H9 (cell line): ENCODE results near the gene MTA2. TPM values are rescaled to one million over a fixed set of nuclear protein-coding genes. Genes with fewer than 3 reads are reported as not detected.
"Not testable (repeated sequence)": the region's sequence is repeated elsewhere in the genome, so short reads cannot be mapped to it uniquely, and the experiment has no call there.

Experiments used
- DNase-seq: peaks from one replicate; pipeline ENCODE4 v3.0.0-alpha.2; 2017
- H2AFZ ChIP-seq: one replicate; pipeline ENCODE4 v1.6.1; 2013; ENCODE audit warnings: mild to moderate bottlenecking, low read length, control low read depth, moderate library complexity
- H2AK5ac ChIP-seq: 2 replicates; pipeline ENCODE4 v1.6.1; 2013; ENCODE audit warnings: low read length, control low read depth, mixed read lengths; ENCODE audit not compliant: insufficient read length
- H2BK120ac ChIP-seq: one replicate; pipeline ENCODE4 v1.6.1; 2013; ENCODE audit warnings: low read depth, mild to moderate bottlenecking, low read length, control low read depth, inconsistent platforms; ENCODE audit not compliant: poor library complexity, severe bottlenecking
- H2BK12ac ChIP-seq: 2 replicates; pipeline ENCODE4 v1.6.1; 2013; ENCODE audit warnings: low read length, control low read depth, mixed read lengths, low read depth; ENCODE audit not compliant: insufficient read length
- H2BK15ac ChIP-seq: 2 replicates; pipeline ENCODE4 v1.6.1; 2013; ENCODE audit warnings: low read depth, low read length, control low read depth
- H2BK20ac ChIP-seq: one replicate; pipeline ENCODE4 v1.6.1; 2013; ENCODE audit warnings: low read depth, mild to moderate bottlenecking, low read length, control low read depth, inconsistent platforms; ENCODE audit not compliant: poor library complexity, severe bottlenecking
- H2BK5ac ChIP-seq: 2 replicates; pipeline ENCODE4 v1.6.1; 2013; ENCODE audit warnings: low read length, control low read depth, mixed read lengths; ENCODE audit not compliant: insufficient read length
- H3K14ac ChIP-seq: 2 replicates; pipeline ENCODE4 v1.6.1; 2013; ENCODE audit warnings: low read length, control low read depth; ENCODE audit not compliant: insufficient read depth
- H3K18ac ChIP-seq: 2 replicates; pipeline ENCODE4 v1.6.1; 2013; ENCODE audit warnings: low read depth, mild to moderate bottlenecking, mixed read lengths, low read length, control low read depth; ENCODE audit not compliant: insufficient read length
- H3K23ac ChIP-seq: 2 replicates; pipeline ENCODE4 v1.6.1; 2013; ENCODE audit warnings: low read length, control low read depth, mixed read lengths, low read depth; ENCODE audit not compliant: insufficient read length
- H3K23me2 ChIP-seq: 2 replicates; pipeline ENCODE4 v1.6.1; 2013; ENCODE audit warnings: low read depth, mild to moderate bottlenecking, mixed read lengths, low read length, control low read depth; ENCODE audit not compliant: insufficient read length, poor library complexity, severe bottlenecking
- H3K27ac ChIP-seq: 2 replicates; pipeline ENCODE4 v1.5.1; 2013; ENCODE audit warnings: low read length, control low read depth, mixed read lengths, low read depth; ENCODE audit not compliant: insufficient read length
- H3K27me3 ChIP-seq: 2 replicates; pipeline ENCODE4 v1.6.1; 2013; ENCODE audit warnings: low read length, control low read depth, inconsistent platforms; ENCODE audit not compliant: insufficient read depth
- H3K4ac ChIP-seq: 2 replicates; pipeline ENCODE4 v1.6.1; 2013; ENCODE audit warnings: low read depth, mild to moderate bottlenecking, control low read depth, inconsistent platforms, low read length, moderate library complexity
- H3K4me1 ChIP-seq: 2 replicates; pipeline ENCODE4 v1.6.1; 2013; ENCODE audit warnings: low read length, control low read depth, inconsistent platforms; ENCODE audit not compliant: insufficient read depth
- H3K4me2 ChIP-seq: 2 replicates; pipeline ENCODE4 v1.6.1; 2013; ENCODE audit warnings: low read length, control low read depth, mixed read lengths; ENCODE audit not compliant: insufficient read length, insufficient read depth
- H3K56ac ChIP-seq: 2 replicates; pipeline ENCODE4 v1.6.1; 2013; ENCODE audit warnings: low read depth, mild to moderate bottlenecking, mixed read lengths, low read length, control low read depth; ENCODE audit not compliant: insufficient read length
- H3K79me1 ChIP-seq: 2 replicates; pipeline ENCODE4 v1.6.1; 2013; ENCODE audit warnings: low read depth, mild to moderate bottlenecking, moderate library complexity, low read length, control low read depth, inconsistent platforms; ENCODE audit not compliant: insufficient read depth, poor library complexity, severe bottlenecking
- H3K79me2 ChIP-seq: 2 replicates; pipeline ENCODE4 v1.6.1; 2013; ENCODE audit warnings: low read length, control low read depth, inconsistent platforms; ENCODE audit not compliant: insufficient read depth
- H3K9ac ChIP-seq: 2 replicates; pipeline ENCODE4 v1.6.1; 2013; ENCODE audit warnings: low read length, control low read depth, mixed read lengths; ENCODE audit not compliant: insufficient read length; ENCODE audit errors: extremely low read depth
- H3K9me3 ChIP-seq: one replicate; pipeline ENCODE4 v1.6.1; 2013; ENCODE audit warnings: low read depth, low read length, inconsistent platforms; ENCODE audit not compliant: control insufficient read depth
- H3T11ph ChIP-seq: one replicate; pipeline ENCODE4 v1.6.1; 2013; ENCODE audit warnings: mild to moderate bottlenecking, low read length, control low read depth, inconsistent platforms
- H4K20me1 ChIP-seq: one replicate; pipeline ENCODE4 v1.6.1; 2013; ENCODE audit not compliant: control insufficient read depth, insufficient read length, insufficient read depth
- H4K5ac ChIP-seq: 2 replicates; pipeline ENCODE4 v1.6.1; 2013; ENCODE audit warnings: low read depth, mild to moderate bottlenecking, mixed read lengths, low read length, control low read depth; ENCODE audit not compliant: insufficient read length
- H4K8ac ChIP-seq: replicated peaks from 2 replicates; pipeline ENCODE4 v1.6.1; 2013; ENCODE audit warnings: low read length, control low read depth, mixed read lengths, low read depth; ENCODE audit not compliant: insufficient read length
- H4K91ac ChIP-seq: 2 replicates; pipeline ENCODE4 v1.6.1; 2013; ENCODE audit warnings: low read depth, mild to moderate bottlenecking, moderate library complexity, mixed read lengths, low read length, control low read depth; ENCODE audit not compliant: insufficient read length
- H3K27ac Mint-ChIP-seq, 3 experiments: 2 replicates in 2 of 3; 3 replicates in 1 of 3; pipeline ENCODE4 v1.8.0; 2020 to 2021; ENCODE audit warnings: mixed read lengths in 3 of 3, mild to moderate bottlenecking in 1 of 3, moderate library complexity in 1 of 3
- H3K27me3 Mint-ChIP-seq: 2 replicates; pipeline ENCODE4 v1.8.0; 2021; ENCODE audit warnings: low read depth, mild to moderate bottlenecking, moderate library complexity, mixed read lengths
- H3K36me3 Mint-ChIP-seq, 3 experiments: 2 replicates in 2 of 3; 3 replicates in 1 of 3; pipeline ENCODE4 v1.8.0; 2020 to 2021; ENCODE audit warnings: low read depth in 3 of 3, mixed read lengths in 3 of 3; ENCODE audit not compliant: insufficient read depth in 1 of 3
- H3K4me1 Mint-ChIP-seq, 2 experiments: 2 replicates each; pipeline ENCODE4 v1.8.0; 2020; ENCODE audit warnings: mixed read lengths in 2 of 2
- H3K4me3 Mint-ChIP-seq, 2 experiments: 2 replicates in 1 of 2; 3 replicates in 1 of 2; pipeline ENCODE4 v1.8.0; 2020 to 2021; ENCODE audit warnings: mild to moderate bottlenecking in 2 of 2, mixed read lengths in 2 of 2, moderate library complexity in 1 of 2
- H3K9me3 Mint-ChIP-seq, 2 experiments: 2 replicates in 1 of 2; 3 replicates in 1 of 2; pipeline ENCODE4 v1.8.0; 2020; ENCODE audit warnings: mild to moderate bottlenecking in 2 of 2, mixed read lengths in 2 of 2, moderate library complexity in 1 of 2
- CTCF ChIP-seq: fragments of 200-600 bp; sonication (generic); conservative IDR thresholded peaks from 3 replicates; pipeline ENCODE4 v1.8.0; 2021; ENCODE audit warnings: antibody characterized with exemption, mild to moderate bottlenecking
- WGBS: extraction: QIAGEN DNeasy Blood & Tissue Kit; methylation state at CpG from one replicate; pipeline ENCODE4 v1.1.7; 2013; ENCODE audit warnings: missing lambda C conversion rate, low lambda C conversion rate, mixed read lengths; ENCODE audit not compliant: insufficient read length; ENCODE audit errors: extremely low coverage; 5-methylcytosine and 5-hydroxymethylcytosine counted together
- total RNA-seq: library from RNA; stranded (reverse); gene quantifications from 2 replicates; pipeline ENCODE4 v1.2.1, GENCODE V29; 2021

The MTA2 gene
- total RNA-seq, 1 experiment from 2014 or later = 143 TPM

- Histone ChIP-seq H4K8ac (no peak overlapping the region), H3K9me3 (no peaks in the 10 kb centered on the region), H3K79me1 (no peaks in the 10 kb centered on the region), H3K23me2 (peaks cover 8% of the 10 kb centered on the region), H3K79me2 (no peaks in the 10 kb centered on the region; the same call in 1 of the 2 replicates), H3T11ph (no peak overlapping the region), H4K5ac (no peak overlapping the region), H3K4me1 (peaks cover 2% of the 10 kb centered on the region; the same call in 1 of the 2 replicates), H4K20me1 (no peaks in the 10 kb centered on the region), H2BK20ac (no peak overlapping the region), H3K27me3 (no peaks in the 10 kb centered on the region), H3K56ac (no peak overlapping the region), H4K91ac (no peak overlapping the region), H3K4me2 (peak overlapping the region; percentile 98), H2BK15ac (no peak overlapping the region), H2AFZ (no peak overlapping the region), H3K14ac (peak overlapping the region; percentile 83), H2BK12ac (no peak overlapping the region), H3K18ac (peak overlapping the region; percentile 87), H2AK5ac (no peak overlapping the region), H3K9ac (peak overlapping the region; percentile 85), H3K4ac (no peak overlapping the region), H2BK5ac (no peak overlapping the region), H3K27ac (no peak overlapping the region), H3K23ac (peak overlapping the region; percentile 93), H2BK120ac (no peak overlapping the region)
- peak overlapping the region; percentile 95 to 98 (median 96) for H3K27ac Mint-ChIP-seq
- WGBS = no CpG with 5 or more reads among the region's 8 CpGs
- peaks cover 17 to 19% of the 10 kb centered on the region in 2 experiments for H3K4me1 Mint-ChIP-seq
- no peaks in the 10 kb centered on the region for H3K27me3 Mint-ChIP-seq
- DNase-seq = no peak
- peak overlapping the region; percentile 95 to 98 for H3K4me3 Mint-ChIP-seq
- no peaks in the 10 kb centered on the region for H3K9me3 Mint-ChIP-seq
- TF ChIP-seq CTCF = no peak
- peaks cover 13 to 39% (median 38%) of the 10 kb centered on the region in 3 experiments; a peak in 6 of 7 replicates for H3K36me3 Mint-ChIP-seq
These were observed 19.4 kb upstream of the MTA2 start for GRCh38 chr11:62621027-62621566.

GRCh38 chr11:62616957-62617356, 15.3 kb upstream of the MTA2 start:
- not testable (repeated sequence) for H2AK5ac ChIP-seq, H3K14ac ChIP-seq, H3K56ac ChIP-seq, H3K4me1 ChIP-seq, H2AFZ ChIP-seq, H2BK12ac ChIP-seq, H3K79me1 ChIP-seq, H3K23ac ChIP-seq, H3T11ph ChIP-seq, H2BK20ac ChIP-seq, H4K20me1 ChIP-seq, H4K91ac ChIP-seq, H3K27me3 Mint-ChIP-seq, H4K5ac ChIP-seq, H3K4me3 Mint-ChIP-seq, H2BK15ac ChIP-seq, H3K9me3 Mint-ChIP-seq, H3K79me2 ChIP-seq, H2BK120ac ChIP-seq, DNase-seq, H3K27me3 ChIP-seq, H3K18ac ChIP-seq, H2BK5ac ChIP-seq, H3K9me3 ChIP-seq, H3K4ac ChIP-seq, H3K9ac ChIP-seq, H4K8ac ChIP-seq, H3K4me2 ChIP-seq, H3K27ac ChIP-seq
- peaks cover 13% of the 10 kb centered on the region for H3K23me2 ChIP-seq
- H3K4me1 Mint-ChIP-seq = peaks cover 20 to 29% of the 10 kb centered on the region in 2 experiments
- peaks cover 2 to 20% (median 19%) of the 10 kb centered on the region in 3 experiments; a peak in 6 of 7 replicates for H3K36me3 Mint-ChIP-seq
- 0 out of 7 replicates have a peak overlapping the region, but pooled peaks of 1 of the 3 experiments have one; percentile 22 for H3K27ac Mint-ChIP-seq
- WGBS = no CpG with 5 or more reads among the region's 14 CpGs
